A549 (cell line): Measurements from ENCODE around the gene SMTNL2.

ENCODE experiments used
- CBX8 ChIP-seq: fragments of 200-600 bp; sonication (generic); IDR thresholded peaks from 2 replicates; pipeline ENCODE4 v1.6.1; 2016
- MAFK ChIP-seq: fragments of 450-650 bp; IDR thresholded peaks from 2 replicates; pipeline ENCODE4 v1.6.1; 2014; ENCODE audit not compliant: partially characterized antibody
- PHF8 ChIP-seq: fragments of 200-600 bp; sonication (generic); IDR thresholded peaks from 2 replicates; pipeline ENCODE4 v1.6.1; 2016; ENCODE audit warnings: low read depth, mild to moderate bottlenecking, antibody characterized with exemption, moderate library complexity, borderline replicate concordance
- POLR2A ChIP-seq: IDR thresholded peaks from 2 replicates; pipeline ENCODE4 v1.6.1; 2012; ENCODE audit warnings: mild to moderate bottlenecking, low read length
- RAD21 ChIP-seq, 2 experiments: fragments of >200 bp in 1 of 2; sonication (Bioruptor Twin) in 1 of 2; formaldehyde crosslinking in 1 of 2; IDR thresholded peaks in 1 of 2; conservative IDR thresholded peaks in 1 of 2; 2 replicates in 1 of 2; 3 replicates in 1 of 2; pipeline ENCODE4 v1.6.1; 2012 to 2018; ENCODE audit warnings: inconsistent platforms in 1 of 2
- SMC3 ChIP-seq: fragments of >200 bp; sonication (Bioruptor Twin); formaldehyde crosslinking; IDR thresholded peaks from 3 replicates; pipeline ENCODE4 v1.6.1; 2018; ENCODE audit warnings: inconsistent platforms
- TF ChIP-seq, protein P1 (sequence below): fragments of >200 bp; sonication (Bioruptor Twin); formaldehyde crosslinking; IDR thresholded peaks from 3 replicates; pipeline ENCODE4 v1.5.1; 2016
- TF ChIP-seq, protein P2 (sequence below): fragments of 200-600 bp; sonication (generic); IDR thresholded peaks from 2 replicates; pipeline ENCODE4 v1.6.1; 2016; ENCODE audit warnings: antibody characterized with exemption, mild to moderate bottlenecking, moderate library complexity

DNA sequence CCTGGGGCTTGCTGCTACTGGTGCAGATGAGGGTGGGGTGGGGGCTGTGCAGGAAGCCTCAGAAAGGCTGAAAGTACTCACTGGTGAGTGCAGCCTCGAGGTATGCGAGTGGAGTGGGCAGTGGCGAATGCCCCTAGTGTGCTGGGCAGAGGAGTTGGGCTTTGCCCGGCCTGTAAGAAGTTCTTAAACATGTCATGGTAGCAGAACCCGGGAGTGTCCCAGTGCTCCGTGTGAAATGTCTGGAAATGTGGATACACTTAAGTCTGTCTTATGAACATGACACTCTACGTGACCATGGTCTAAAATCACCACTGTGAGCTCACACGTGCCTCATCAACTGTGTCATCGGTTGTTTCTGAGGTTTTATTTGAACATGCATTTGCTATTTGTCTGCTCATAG is 1.7 kb downstream of the SMTNL2 start:
- TF ChIP-seq, protein P1, sequence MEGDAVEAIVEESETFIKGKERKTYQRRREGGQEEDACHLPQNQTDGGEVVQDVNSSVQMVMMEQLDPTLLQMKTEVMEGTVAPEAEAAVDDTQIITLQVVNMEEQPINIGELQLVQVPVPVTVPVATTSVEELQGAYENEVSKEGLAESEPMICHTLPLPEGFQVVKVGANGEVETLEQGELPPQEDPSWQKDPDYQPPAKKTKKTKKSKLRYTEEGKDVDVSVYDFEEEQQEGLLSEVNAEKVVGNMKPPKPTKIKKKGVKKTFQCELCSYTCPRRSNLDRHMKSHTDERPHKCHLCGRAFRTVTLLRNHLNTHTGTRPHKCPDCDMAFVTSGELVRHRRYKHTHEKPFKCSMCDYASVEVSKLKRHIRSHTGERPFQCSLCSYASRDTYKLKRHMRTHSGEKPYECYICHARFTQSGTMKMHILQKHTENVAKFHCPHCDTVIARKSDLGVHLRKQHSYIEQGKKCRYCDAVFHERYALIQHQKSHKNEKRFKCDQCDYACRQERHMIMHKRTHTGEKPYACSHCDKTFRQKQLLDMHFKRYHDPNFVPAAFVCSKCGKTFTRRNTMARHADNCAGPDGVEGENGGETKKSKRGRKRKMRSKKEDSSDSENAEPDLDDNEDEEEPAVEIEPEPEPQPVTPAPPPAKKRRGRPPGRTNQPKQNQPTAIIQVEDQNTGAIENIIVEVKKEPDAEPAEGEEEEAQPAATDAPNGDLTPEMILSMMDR = no peak
- TF ChIP-seq MAFK (no peak), POLR2A (no peak), SMC3 (no peak), RAD21 (conservative IDR thresholded peaks at IDR 0.05 in 1 of 2, IDR thresholded peaks at IDR 0.05 in 1 of 2) (no peak), CBX8 (no peak), PHF8 (no peak)
- TF ChIP-seq, protein P2, sequence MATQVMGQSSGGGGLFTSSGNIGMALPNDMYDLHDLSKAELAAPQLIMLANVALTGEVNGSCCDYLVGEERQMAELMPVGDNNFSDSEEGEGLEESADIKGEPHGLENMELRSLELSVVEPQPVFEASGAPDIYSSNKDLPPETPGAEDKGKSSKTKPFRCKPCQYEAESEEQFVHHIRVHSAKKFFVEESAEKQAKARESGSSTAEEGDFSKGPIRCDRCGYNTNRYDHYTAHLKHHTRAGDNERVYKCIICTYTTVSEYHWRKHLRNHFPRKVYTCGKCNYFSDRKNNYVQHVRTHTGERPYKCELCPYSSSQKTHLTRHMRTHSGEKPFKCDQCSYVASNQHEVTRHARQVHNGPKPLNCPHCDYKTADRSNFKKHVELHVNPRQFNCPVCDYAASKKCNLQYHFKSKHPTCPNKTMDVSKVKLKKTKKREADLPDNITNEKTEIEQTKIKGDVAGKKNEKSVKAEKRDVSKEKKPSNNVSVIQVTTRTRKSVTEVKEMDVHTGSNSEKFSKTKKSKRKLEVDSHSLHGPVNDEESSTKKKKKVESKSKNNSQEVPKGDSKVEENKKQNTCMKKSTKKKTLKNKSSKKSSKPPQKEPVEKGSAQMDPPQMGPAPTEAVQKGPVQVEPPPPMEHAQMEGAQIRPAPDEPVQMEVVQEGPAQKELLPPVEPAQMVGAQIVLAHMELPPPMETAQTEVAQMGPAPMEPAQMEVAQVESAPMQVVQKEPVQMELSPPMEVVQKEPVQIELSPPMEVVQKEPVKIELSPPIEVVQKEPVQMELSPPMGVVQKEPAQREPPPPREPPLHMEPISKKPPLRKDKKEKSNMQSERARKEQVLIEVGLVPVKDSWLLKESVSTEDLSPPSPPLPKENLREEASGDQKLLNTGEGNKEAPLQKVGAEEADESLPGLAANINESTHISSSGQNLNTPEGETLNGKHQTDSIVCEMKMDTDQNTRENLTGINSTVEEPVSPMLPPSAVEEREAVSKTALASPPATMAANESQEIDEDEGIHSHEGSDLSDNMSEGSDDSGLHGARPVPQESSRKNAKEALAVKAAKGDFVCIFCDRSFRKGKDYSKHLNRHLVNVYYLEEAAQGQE = no peak
